IPS-20b (cell line): ENCODE measurements around the gene ADARB1.

ENCODE experiments used
- H3K27ac ChIP-seq: one replicate; pipeline ENCODE4 v1.5.1; 2013; ENCODE audit warnings: low read length
- H3K27me3 ChIP-seq: 2 replicates; pipeline ENCODE4 v1.6.1; 2013; ENCODE audit warnings: mild to moderate bottlenecking, low read length, inconsistent platforms; ENCODE audit not compliant: insufficient read depth
- H3K36me3 ChIP-seq: 2 replicates; pipeline ENCODE4 v1.6.1; 2013; ENCODE audit warnings: low read depth, mild to moderate bottlenecking, inconsistent platforms, low read length, moderate library complexity; ENCODE audit not compliant: insufficient read depth
- H3K4me1 ChIP-seq: 2 replicates; pipeline ENCODE4 v1.6.1; 2013; ENCODE audit warnings: mild to moderate bottlenecking, control low read depth, inconsistent platforms, low read length, moderate library complexity; ENCODE audit not compliant: insufficient read depth
- H3K4me3 ChIP-seq: 2 replicates; pipeline ENCODE4 v1.5.1; 2013; ENCODE audit warnings: mild to moderate bottlenecking, low read length, inconsistent platforms
- H3K9ac ChIP-seq: 2 replicates; pipeline ENCODE4 v1.6.1; 2013; ENCODE audit warnings: low read depth, mild to moderate bottlenecking, inconsistent platforms, low read length, moderate library complexity
- H3K9me3 ChIP-seq: 2 replicates; pipeline ENCODE4 v1.6.1; 2013; ENCODE audit warnings: mild to moderate bottlenecking, low read depth, low read length, inconsistent platforms; ENCODE audit not compliant: insufficient read depth

ADARB1 gene

GRCh38 chr21:45225041-45225740 lies 150.8 kb downstream of the ADARB1 start:
- no peak overlapping the region for H3K9ac ChIP-seq
- no peaks in the 10 kb centered on the region for H3K9me3 ChIP-seq
- no peak overlapping the region for H3K4me3 ChIP-seq
- H3K36me3 ChIP-seq: no peaks in the 10 kb centered on the region
- H3K4me1 ChIP-seq: no peaks in the 10 kb centered on the region
- no peaks in the 10 kb centered on the region for H3K27me3 ChIP-seq
- H3K27ac ChIP-seq: no peak overlapping the region

- Histone ChIP-seq H3K9me3 (no peaks in the 10 kb centered on the region), H3K4me3 (no peak overlapping the region), H3K27ac (no peak overlapping the region), H3K36me3 (no peaks in the 10 kb centered on the region), H3K4me1 (no peaks in the 10 kb centered on the region), H3K9ac (no peak overlapping the region), H3K27me3 (no peaks in the 10 kb centered on the region)
Measured at GRCh38 chr21:45225741-45226327, 151.5 kb downstream of the ADARB1 start.

- no peaks in the 10 kb centered on the region for H3K36me3 ChIP-seq
- no peaks in the 10 kb centered on the region for H3K4me1 ChIP-seq
- no peak overlapping the region for H3K4me3 ChIP-seq
- no peak overlapping the region for H3K9ac ChIP-seq
- no peak overlapping the region for H3K27ac ChIP-seq
- no peaks in the 10 kb centered on the region for H3K27me3 ChIP-seq
- no peaks in the 10 kb centered on the region for H3K9me3 ChIP-seq
Measured at GRCh38 chr21:45226540-45227326, 152.4 kb downstream of the ADARB1 start.

DNA sequence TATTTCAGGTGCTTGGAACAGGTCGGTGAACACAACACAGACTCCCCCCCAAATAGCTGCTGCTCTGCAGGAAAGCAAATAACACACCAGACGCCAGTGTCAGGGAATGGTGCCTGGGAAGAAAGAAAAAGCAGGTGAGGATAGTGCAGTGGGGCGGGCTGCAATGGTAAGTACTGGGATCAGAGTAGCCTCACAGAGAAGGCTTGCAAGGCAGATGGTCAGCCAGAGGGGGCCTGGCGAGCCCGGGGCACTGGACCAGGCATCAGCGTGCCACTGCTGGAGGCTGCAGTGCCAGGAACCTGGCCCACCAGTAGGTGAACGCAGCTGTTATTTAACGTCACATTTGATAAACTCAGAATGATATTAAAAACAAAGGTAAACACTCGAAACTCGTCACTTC lies 153.4 kb downstream of the ADARB1 start:
- Histone ChIP-seq H3K9ac (no peak overlapping the region), H3K9me3 (no peaks in the 10 kb centered on the region), H3K4me1 (no peaks in the 10 kb centered on the region), H3K27ac (no peak overlapping the region), H3K4me3 (no peak overlapping the region), H3K27me3 (no peaks in the 10 kb centered on the region), H3K36me3 (no peaks in the 10 kb centered on the region)

GRCh38 chr21:45228171-45228641 lies 153.8 kb downstream of the ADARB1 start:
- Histone ChIP-seq H3K4me3 (no peak overlapping the region), H3K9me3 (no peaks in the 10 kb centered on the region), H3K4me1 (no peaks in the 10 kb centered on the region), H3K27me3 (no peaks in the 10 kb centered on the region), H3K27ac (no peak overlapping the region), H3K36me3 (no peaks in the 10 kb centered on the region), H3K9ac (no peak overlapping the region)

DNA sequence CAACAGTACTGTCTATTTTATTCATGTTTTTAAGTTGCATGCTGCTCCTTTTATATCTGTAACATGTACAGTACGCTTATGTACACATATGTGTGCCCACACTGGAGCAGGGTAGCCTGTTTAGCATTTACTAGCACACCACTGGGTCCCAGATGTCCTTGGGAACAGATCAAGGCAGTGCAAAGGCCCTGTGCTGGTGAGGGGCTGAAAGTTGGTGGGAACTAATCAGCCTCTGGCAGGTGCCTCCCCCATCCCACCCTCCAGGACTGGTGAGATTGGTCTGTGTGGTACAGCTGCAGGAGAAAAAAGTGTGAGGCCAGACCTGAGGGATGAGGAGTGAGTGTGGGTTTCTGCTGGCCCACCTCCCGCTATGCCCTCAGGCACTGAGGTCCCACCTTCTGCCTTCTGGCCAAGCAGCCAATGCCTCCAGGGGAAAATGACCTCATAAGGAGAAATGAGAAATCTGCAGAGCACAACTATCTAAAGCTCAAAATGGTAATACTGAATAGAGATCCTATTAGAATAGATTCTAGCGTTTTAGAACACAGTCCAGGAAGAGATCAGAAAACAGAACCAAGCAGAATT lies 154.4 kb downstream of the ADARB1 start:
- H3K27me3 ChIP-seq: no peaks in the 10 kb centered on the region
- H3K9me3 ChIP-seq: no peaks in the 10 kb centered on the region
- no peaks in the 10 kb centered on the region for H3K36me3 ChIP-seq
- no peaks in the 10 kb centered on the region for H3K4me1 ChIP-seq
- H3K27ac ChIP-seq: no peak overlapping the region
- H3K9ac ChIP-seq: no peak overlapping the region
- no peak overlapping the region for H3K4me3 ChIP-seq

GRCh38 chr21:45231705-45232104 lies 157.3 kb downstream of the ADARB1 start:
- no peaks in the 10 kb centered on the region for H3K4me1 ChIP-seq
- H3K36me3 ChIP-seq: no peaks in the 10 kb centered on the region
- no peak overlapping the region for H3K9ac ChIP-seq
- H3K27ac ChIP-seq: no peak overlapping the region
- no peak overlapping the region for H3K4me3 ChIP-seq
- no peaks in the 10 kb centered on the region for H3K9me3 ChIP-seq
- H3K27me3 ChIP-seq: no peaks in the 10 kb centered on the region

GRCh38 chr21:45234127-45234526 lies 159.7 kb downstream of the ADARB1 start:
- Histone ChIP-seq H3K27me3 (no peaks in the 10 kb centered on the region), H3K9ac (no peak overlapping the region), H3K4me3 (no peak overlapping the region)

DNA sequence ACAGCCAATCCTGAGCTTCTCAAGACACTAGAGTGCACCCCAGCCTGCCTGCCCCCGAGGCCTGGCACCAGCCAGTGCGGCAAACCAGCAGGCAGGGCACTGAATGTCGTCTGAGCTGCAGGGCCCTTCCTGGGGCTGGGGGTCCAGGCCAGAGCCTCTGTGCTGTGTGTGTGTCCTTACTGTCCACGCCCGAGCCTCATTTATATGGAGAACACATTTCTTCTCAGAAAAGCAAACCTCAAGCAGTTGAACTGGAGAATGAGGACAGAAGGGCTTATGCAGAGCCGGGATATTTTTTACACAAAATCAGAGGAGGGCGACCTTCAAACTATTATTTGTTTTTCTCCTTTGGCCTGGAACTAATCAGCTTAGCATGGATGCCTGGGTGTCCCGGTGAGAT lies 160.6 kb downstream of the ADARB1 start:
- Histone ChIP-seq H3K36me3 (no peaks in the 10 kb centered on the region), H3K4me3 (no peak overlapping the region), H3K27ac (no peak overlapping the region), H3K9ac (no peak overlapping the region), H3K27me3 (no peaks in the 10 kb centered on the region), H3K9me3 (0 out of 2 replicates have a peak, but pooled peaks cover 5% of the 10 kb centered on the region), H3K4me1 (no peaks in the 10 kb centered on the region)

More at GRCh38 chr21:45234127-45234526, 159.7 kb downstream of the ADARB1 start:
- H3K4me1 ChIP-seq: no peaks in the 10 kb centered on the region
- no peak overlapping the region for H3K27ac ChIP-seq
- no peaks in the 10 kb centered on the region for H3K36me3 ChIP-seq
- H3K9me3 ChIP-seq: 0 out of 2 replicates have a peak, but pooled peaks cover 5% of the 10 kb centered on the region

- Histone ChIP-seq H3K9me3 (0 out of 2 replicates have a peak, but pooled peaks cover 5% of the 10 kb centered on the region), H3K9ac (no peak overlapping the region), H3K4me1 (no peaks in the 10 kb centered on the region), H3K36me3 (no peaks in the 10 kb centered on the region), H3K4me3 (no peak overlapping the region), H3K27me3 (no peaks in the 10 kb centered on the region), H3K27ac (no peak overlapping the region)
Measured at GRCh38 chr21:45235488-45235887, 161.1 kb downstream of the ADARB1 start.

GRCh38 chr21:45236481-45236880 lies 162.1 kb downstream of the ADARB1 start:
- H3K9me3 ChIP-seq: 0 out of 2 replicates have a peak, but pooled peaks cover 5% of the 10 kb centered on the region
- no peaks in the 10 kb centered on the region for H3K27me3 ChIP-seq
- no peak overlapping the region for H3K4me3 ChIP-seq
- no peaks in the 10 kb centered on the region for H3K4me1 ChIP-seq
- no peak overlapping the region for H3K27ac ChIP-seq
- no peaks in the 10 kb centered on the region for H3K36me3 ChIP-seq
- H3K9ac ChIP-seq: no peak overlapping the region
